ENCODE results near the gene TTC17. TPM values are rescaled to one million over a fixed set of nuclear protein-coding genes. Genes with fewer than 3 reads are reported as not detected.

The TTC17 gene
- total RNA-seq, 1 donor, result 77.4 TPM

DNA sequence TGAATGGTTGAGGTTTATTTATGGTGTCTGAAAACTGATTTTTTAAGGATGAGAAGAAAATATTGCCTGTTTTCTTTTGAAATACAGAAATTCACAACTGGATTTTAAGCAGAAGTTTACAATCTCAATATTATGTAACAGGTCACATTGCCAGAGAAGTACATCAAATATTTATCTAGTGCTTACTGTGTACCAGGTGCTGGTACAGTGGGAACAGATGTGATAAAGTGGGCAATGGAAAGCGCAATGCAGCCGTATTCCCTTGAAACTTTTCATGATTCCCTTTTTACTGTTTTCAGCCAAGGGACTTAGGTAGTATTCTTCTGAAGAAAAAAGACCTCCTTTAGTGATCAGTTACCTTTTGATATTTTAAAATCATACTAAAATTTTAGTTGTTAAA lies 49.6 kb downstream of the TTC17 start:
- no peak overlapping the region for H3K4me2 ChIP-seq (ENCODE audit: insufficient read depth, low read length)
- H3K4me1 ChIP-seq (ENCODE audit: insufficient read depth, low read length), result no peaks in the 10 kb centered on the region
- H3K9me3 ChIP-seq (ENCODE audit: low read depth, low read length), result no peaks in the 10 kb centered on the region
- DNase-seq (ENCODE audit: insufficient read length, low spot score, missing footprints), result no peak
- TF ChIP-seq CTCF (IDR thresholded peaks at IDR 0.05; ENCODE audit: extremely low read depth, low read depth, low read length), result no peak
- no peak overlapping the region for H3K4me3 ChIP-seq (ENCODE audit: insufficient read depth, low read length)
- H2AFZ ChIP-seq (ENCODE audit: low read length), result no peak overlapping the region
- no peaks in the 10 kb centered on the region for H4K20me1 ChIP-seq (ENCODE audit: insufficient read depth, low read length)
- H3K27ac ChIP-seq (ENCODE audit: low read depth, low read length), result no peak overlapping the region
- H3K79me2 ChIP-seq (ENCODE audit: insufficient read depth, low read length), result no peaks in the 10 kb centered on the region
- H3K36me3 ChIP-seq (ENCODE audit: insufficient read depth, low read length), result peaks cover 47% of the 10 kb centered on the region
- H3K27me3 ChIP-seq (ENCODE audit: insufficient read depth, low read length), result no peaks in the 10 kb centered on the region

GRCh38 chr11:43410394-43410793 lies 51.7 kb downstream of the TTC17 start:
- Histone ChIP-seq H3K79me2 (ENCODE audit: insufficient read depth, low read length) (no peaks in the 10 kb centered on the region), H3K4me3 (ENCODE audit: insufficient read depth, low read length) (no peak overlapping the region), H2AFZ (ENCODE audit: low read length) (no peak overlapping the region), H3K9me3 (ENCODE audit: low read depth, low read length) (no peaks in the 10 kb centered on the region), H3K36me3 (ENCODE audit: insufficient read depth, low read length) (peaks cover 40% of the 10 kb centered on the region), H3K27ac (ENCODE audit: low read depth, low read length) (no peak overlapping the region), H3K27me3 (ENCODE audit: insufficient read depth, low read length) (no peaks in the 10 kb centered on the region), H3K4me1 (ENCODE audit: insufficient read depth, low read length) (no peaks in the 10 kb centered on the region), H4K20me1 (ENCODE audit: insufficient read depth, low read length) (no peaks in the 10 kb centered on the region), H3K4me2 (ENCODE audit: insufficient read depth, low read length) (no peak overlapping the region)
- no peak for TF ChIP-seq CTCF (IDR thresholded peaks at IDR 0.05; ENCODE audit: extremely low read depth, low read depth, low read length)
- no peak for DNase-seq (ENCODE audit: insufficient read length, low spot score, missing footprints)

DNA sequence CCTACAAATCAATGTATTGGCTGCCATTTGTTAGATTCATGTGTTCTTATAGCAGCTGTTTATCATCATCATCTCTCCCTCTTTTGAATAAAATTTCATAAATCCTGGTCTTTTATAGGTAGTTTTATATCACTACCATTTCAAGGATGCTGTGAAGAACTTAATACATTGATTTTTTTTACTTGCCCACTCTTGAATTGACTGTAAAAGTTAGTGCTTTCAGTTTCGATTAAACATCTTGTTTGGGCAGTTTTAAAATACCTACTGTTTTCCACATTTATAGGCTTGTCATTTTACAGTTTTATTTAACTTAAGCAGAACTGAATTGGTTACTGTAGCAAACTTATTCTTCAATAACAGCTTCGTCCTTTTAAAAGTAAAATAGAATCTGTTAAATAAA lies 59.5 kb downstream of the TTC17 start:
- H4K20me1 ChIP-seq (ENCODE audit: insufficient read depth, low read length), result no peaks in the 10 kb centered on the region
- DNase-seq (ENCODE audit: insufficient read length, low spot score, missing footprints), result no peak
- H3K4me2 ChIP-seq (ENCODE audit: insufficient read depth, low read length), result no peak overlapping the region
- no peaks in the 10 kb centered on the region for H3K9me3 ChIP-seq (ENCODE audit: low read depth, low read length)
- H3K27ac ChIP-seq (ENCODE audit: low read depth, low read length), result no peak overlapping the region
- no peak overlapping the region for H3K4me3 ChIP-seq (ENCODE audit: insufficient read depth, low read length)
- H3K4me1 ChIP-seq (ENCODE audit: insufficient read depth, low read length), result no peaks in the 10 kb centered on the region
- H3K79me2 ChIP-seq (ENCODE audit: insufficient read depth, low read length), result no peaks in the 10 kb centered on the region
- no peak overlapping the region for H2AFZ ChIP-seq (ENCODE audit: low read length)
- H3K27me3 ChIP-seq (ENCODE audit: insufficient read depth, low read length), result no peaks in the 10 kb centered on the region
- H3K36me3 ChIP-seq (ENCODE audit: insufficient read depth, low read length), result peaks cover 19% of the 10 kb centered on the region
- TF ChIP-seq CTCF (IDR thresholded peaks at IDR 0.05; ENCODE audit: extremely low read depth, low read depth, low read length), result no peak

DNA sequence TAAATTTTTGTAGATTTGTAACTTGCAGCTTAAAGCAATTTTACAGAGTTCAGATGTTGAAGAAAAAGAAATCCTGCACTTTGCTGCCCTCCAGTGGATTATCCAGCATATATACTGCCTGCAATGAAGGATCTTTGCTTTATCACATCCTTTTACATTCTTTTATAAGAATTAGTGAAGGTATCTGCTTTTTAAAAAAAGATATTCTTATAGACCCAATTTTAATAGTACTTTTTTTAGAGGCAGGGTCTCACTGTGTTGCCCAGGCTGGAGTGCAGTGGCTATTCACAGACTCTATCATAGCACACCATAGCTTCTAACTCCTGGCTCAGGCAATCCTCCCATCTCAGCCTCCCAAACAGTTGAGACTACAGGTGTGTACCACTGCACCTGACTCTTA lies 60.7 kb downstream of the TTC17 start:
- Histone ChIP-seq H4K20me1 (ENCODE audit: insufficient read depth, low read length) (no peaks in the 10 kb centered on the region), H3K4me3 (ENCODE audit: insufficient read depth, low read length) (no peak overlapping the region), H3K9me3 (ENCODE audit: low read depth, low read length) (no peaks in the 10 kb centered on the region), H2AFZ (ENCODE audit: low read length) (no peak overlapping the region), H3K4me1 (ENCODE audit: insufficient read depth, low read length) (no peaks in the 10 kb centered on the region), H3K27me3 (ENCODE audit: insufficient read depth, low read length) (no peaks in the 10 kb centered on the region), H3K36me3 (ENCODE audit: insufficient read depth, low read length) (peaks cover 18% of the 10 kb centered on the region), H3K79me2 (ENCODE audit: insufficient read depth, low read length) (no peaks in the 10 kb centered on the region), H3K4me2 (ENCODE audit: insufficient read depth, low read length) (no peak overlapping the region), H3K27ac (ENCODE audit: low read depth, low read length) (no peak overlapping the region)
- TF ChIP-seq CTCF (IDR thresholded peaks at IDR 0.05; ENCODE audit: extremely low read depth, low read depth, low read length), result peak; percentile 73
- no peak for DNase-seq (ENCODE audit: insufficient read length, low spot score, missing footprints)

All from osteoblast (primary cell).